Transverse colon (tissue), 4 donors: Measurements from ENCODE around the gene ANKS1B.

ENCODE experiments used
- EP300 ChIP-seq: sonication (generic); formaldehyde crosslinking; IDR thresholded peaks from one replicate; pipeline ENCODE4 v1.6.1; 2017; ENCODE audit warnings: antibody characterized with exemption, low read depth
- POLR2A ChIP-seq: fragments of 450-650 bp; IDR thresholded peaks from one replicate; pipeline ENCODE4 v1.6.1; 2016; ENCODE audit warnings: antibody characterized with exemption, mild to moderate bottlenecking, moderate library complexity
- POLR2AphosphoS5 ChIP-seq, 3 donors: sonication (generic); formaldehyde crosslinking; IDR thresholded peaks; one replicate each; pipeline ENCODE4 v1.6.1; 2016; ENCODE audit warnings: antibody characterized with exemption in 3 of 3
- TF ChIP-seq, protein P1 (sequence below), 5 experiments: fragments of 200-600 bp in 3 of 5; fragments of 450-650 bp in 2 of 5; sonication (generic) in 3 of 5; IDR thresholded peaks; 1 replicate in 2 of 5; 2 replicates in 3 of 5; pipeline ENCODE4 v1.5.1; 2016 to 2017; ENCODE audit warnings: antibody characterized with exemption in 5 of 5, inconsistent platforms in 3 of 5, mild to moderate bottlenecking in 2 of 5, moderate library complexity in 1 of 5

- TF ChIP-seq, protein P1, sequence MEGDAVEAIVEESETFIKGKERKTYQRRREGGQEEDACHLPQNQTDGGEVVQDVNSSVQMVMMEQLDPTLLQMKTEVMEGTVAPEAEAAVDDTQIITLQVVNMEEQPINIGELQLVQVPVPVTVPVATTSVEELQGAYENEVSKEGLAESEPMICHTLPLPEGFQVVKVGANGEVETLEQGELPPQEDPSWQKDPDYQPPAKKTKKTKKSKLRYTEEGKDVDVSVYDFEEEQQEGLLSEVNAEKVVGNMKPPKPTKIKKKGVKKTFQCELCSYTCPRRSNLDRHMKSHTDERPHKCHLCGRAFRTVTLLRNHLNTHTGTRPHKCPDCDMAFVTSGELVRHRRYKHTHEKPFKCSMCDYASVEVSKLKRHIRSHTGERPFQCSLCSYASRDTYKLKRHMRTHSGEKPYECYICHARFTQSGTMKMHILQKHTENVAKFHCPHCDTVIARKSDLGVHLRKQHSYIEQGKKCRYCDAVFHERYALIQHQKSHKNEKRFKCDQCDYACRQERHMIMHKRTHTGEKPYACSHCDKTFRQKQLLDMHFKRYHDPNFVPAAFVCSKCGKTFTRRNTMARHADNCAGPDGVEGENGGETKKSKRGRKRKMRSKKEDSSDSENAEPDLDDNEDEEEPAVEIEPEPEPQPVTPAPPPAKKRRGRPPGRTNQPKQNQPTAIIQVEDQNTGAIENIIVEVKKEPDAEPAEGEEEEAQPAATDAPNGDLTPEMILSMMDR (IDR thresholded peaks at IDR 0.05): no peak
- TF ChIP-seq POLR2AphosphoS5 (IDR thresholded peaks at IDR 0.05) (no peak), POLR2A (no peak), EP300 (no peak)
Measured at GRCh38 chr12:98748463-98748862, 1236.3 kb downstream of the ANKS1B start.
